Cardiac muscle cell (in vitro differentiated cells and primary cell): ENCODE measurements around the gene BMPER. TPM values are rescaled to one million over a fixed set of nuclear protein-coding genes. Genes with fewer than 3 reads are reported as not detected.

Source experiments
- DNase-seq, 2 donors: peaks; one replicate each; pipeline versions ENCODE4 v3.0.0 to v3.0.0-alpha.2; 2010 to 2017; ENCODE audit warnings: low read depth in 1 of 2, low spot score in 1 of 2
- H3K27ac ChIP-seq: fragments of 200-600 bp; sonication (generic); 2 replicates; pipeline ENCODE4 v1.5.1; 2016
- H3K27me3 ChIP-seq: fragments of 200-600 bp; sonication (generic); 2 replicates; pipeline ENCODE4 v1.6.0; 2016; ENCODE audit warnings: control low read depth
- H3K36me3 ChIP-seq: fragments of 200-600 bp; sonication (generic); 2 replicates; pipeline ENCODE4 v1.5.1; 2016; ENCODE audit warnings: control low read depth
- H3K4me1 ChIP-seq: fragments of 200-600 bp; sonication (generic); 2 replicates; pipeline ENCODE4 v1.8.1; 2017; ENCODE audit warnings: low read depth, mild to moderate bottlenecking, mixed run types
- H3K4me3 ChIP-seq: fragments of 200-600 bp; sonication (generic); 2 replicates; pipeline ENCODE4 v1.5.1; 2016; ENCODE audit warnings: mild to moderate bottlenecking
- H3K9me3 ChIP-seq: fragments of 200-600 bp; sonication (generic); 2 replicates; pipeline ENCODE4 v1.5.1; 2017; ENCODE audit warnings: low read depth, mild to moderate bottlenecking, control low read depth
- polyA plus RNA-seq: library from polyadenylated mRNA; unstranded; fragments of >200 nt; fragmentation: Nextera tagmentation; extraction: Ambion mirVana; gene quantifications from 2 replicates; pipeline ENCODE4 v1.2.1, GENCODE V29; 2016
- total RNA-seq: library from RNA; depleted of rRNA; stranded (reverse); fragments of >200 nt; gene quantifications from 2 replicates; pipeline ENCODE4 v1.2.3, GENCODE V29; 2016
- TF ChIP-seq, protein P1 (sequence below): IDR thresholded peaks from 2 replicates; pipeline ENCODE4 v1.5.1; 2012; ENCODE audit warnings: low read depth, mild to moderate bottlenecking, low read length

Gene BMPER
- total and polyA plus RNA-seq, 2 experiments from 2014 or later = 53.6 to 138 TPM

DNA sequence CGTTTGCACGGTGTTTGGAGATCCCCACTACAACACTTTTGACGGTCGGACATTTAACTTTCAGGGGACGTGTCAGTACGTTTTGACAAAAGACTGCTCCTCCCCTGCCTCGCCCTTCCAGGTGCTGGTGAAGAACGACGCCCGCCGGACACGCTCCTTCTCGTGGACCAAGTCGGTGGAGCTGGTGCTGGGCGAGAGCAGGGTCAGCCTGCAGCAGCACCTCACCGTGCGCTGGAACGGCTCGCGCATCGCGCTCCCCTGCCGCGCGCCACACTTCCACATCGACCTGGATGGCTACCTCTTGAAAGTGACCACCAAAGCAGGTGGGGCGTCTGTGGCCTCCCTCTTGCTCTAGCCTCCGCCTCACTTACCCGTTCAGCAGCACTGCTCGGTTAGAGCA, 173.5 kb downstream of the BMPER start:
- Histone ChIP-seq H3K4me3 (no peak overlapping the region), H3K4me1 (peaks cover 8% of the 10 kb centered on the region), H3K27me3 (no peaks in the 10 kb centered on the region), H3K9me3 (no peaks in the 10 kb centered on the region), H3K36me3 (peaks cover 54% of the 10 kb centered on the region), H3K27ac (peak overlapping the region; percentile 75)
- no peak for DNase-seq
- TF ChIP-seq, protein P1, sequence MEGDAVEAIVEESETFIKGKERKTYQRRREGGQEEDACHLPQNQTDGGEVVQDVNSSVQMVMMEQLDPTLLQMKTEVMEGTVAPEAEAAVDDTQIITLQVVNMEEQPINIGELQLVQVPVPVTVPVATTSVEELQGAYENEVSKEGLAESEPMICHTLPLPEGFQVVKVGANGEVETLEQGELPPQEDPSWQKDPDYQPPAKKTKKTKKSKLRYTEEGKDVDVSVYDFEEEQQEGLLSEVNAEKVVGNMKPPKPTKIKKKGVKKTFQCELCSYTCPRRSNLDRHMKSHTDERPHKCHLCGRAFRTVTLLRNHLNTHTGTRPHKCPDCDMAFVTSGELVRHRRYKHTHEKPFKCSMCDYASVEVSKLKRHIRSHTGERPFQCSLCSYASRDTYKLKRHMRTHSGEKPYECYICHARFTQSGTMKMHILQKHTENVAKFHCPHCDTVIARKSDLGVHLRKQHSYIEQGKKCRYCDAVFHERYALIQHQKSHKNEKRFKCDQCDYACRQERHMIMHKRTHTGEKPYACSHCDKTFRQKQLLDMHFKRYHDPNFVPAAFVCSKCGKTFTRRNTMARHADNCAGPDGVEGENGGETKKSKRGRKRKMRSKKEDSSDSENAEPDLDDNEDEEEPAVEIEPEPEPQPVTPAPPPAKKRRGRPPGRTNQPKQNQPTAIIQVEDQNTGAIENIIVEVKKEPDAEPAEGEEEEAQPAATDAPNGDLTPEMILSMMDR = no peak

DNA sequence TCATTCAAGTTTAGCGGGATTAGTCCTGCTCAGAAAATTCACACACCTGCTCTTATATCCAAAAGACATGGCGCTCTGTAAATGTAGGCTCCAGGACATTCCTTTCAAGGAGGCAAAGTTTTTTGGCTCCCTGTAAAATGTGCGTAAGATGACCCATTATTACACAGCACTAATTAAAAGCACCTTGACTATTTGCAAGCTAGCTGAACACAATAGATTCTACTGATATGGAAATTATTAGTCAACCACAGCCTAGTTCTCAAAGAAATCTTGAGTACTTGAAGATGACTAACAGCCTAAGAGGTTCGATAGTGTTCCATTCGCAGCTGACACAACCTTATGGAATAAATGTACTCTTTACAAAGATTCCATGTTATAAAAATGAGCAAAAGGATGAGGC, 175.2 kb downstream of the BMPER start:
- Histone ChIP-seq H3K4me3 (no peak overlapping the region), H3K27me3 (no peaks in the 10 kb centered on the region), H3K27ac (peak overlapping the region; percentile 75), H3K36me3 (peaks cover 51% of the 10 kb centered on the region), H3K4me1 (peaks cover 7% of the 10 kb centered on the region), H3K9me3 (no peaks in the 10 kb centered on the region)
- TF ChIP-seq, protein P1 = no peak
- DNase-seq = no peak

DNA sequence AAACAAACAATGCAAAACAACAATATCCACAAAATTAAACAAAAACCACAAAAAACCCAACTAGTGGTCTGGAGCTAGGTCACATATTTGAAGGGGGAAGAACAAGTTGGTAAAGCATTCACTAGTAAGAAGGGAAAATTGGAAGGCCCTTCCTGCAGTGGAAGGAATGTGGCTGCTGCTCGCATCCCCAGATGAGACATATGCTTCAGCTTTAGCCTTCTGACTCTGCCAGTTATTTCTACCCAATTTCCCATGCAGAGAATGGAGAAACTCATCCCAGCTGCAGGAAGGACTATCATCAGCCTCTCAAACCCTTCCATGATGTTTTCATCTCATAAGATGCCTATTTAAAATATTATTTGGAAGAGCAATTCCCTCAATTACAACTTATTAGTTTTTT, 176.6 kb downstream of the BMPER start:
- no peaks in the 10 kb centered on the region for H3K4me1 ChIP-seq
- H3K36me3 ChIP-seq = peaks cover 56% of the 10 kb centered on the region
- TF ChIP-seq, protein P1 = no peak
- no peaks in the 10 kb centered on the region for H3K9me3 ChIP-seq
- peak overlapping the region; percentile 24 for H3K27ac ChIP-seq
- DNase-seq = no peak
- H3K27me3 ChIP-seq = no peaks in the 10 kb centered on the region
- no peak overlapping the region for H3K4me3 ChIP-seq

DNA sequence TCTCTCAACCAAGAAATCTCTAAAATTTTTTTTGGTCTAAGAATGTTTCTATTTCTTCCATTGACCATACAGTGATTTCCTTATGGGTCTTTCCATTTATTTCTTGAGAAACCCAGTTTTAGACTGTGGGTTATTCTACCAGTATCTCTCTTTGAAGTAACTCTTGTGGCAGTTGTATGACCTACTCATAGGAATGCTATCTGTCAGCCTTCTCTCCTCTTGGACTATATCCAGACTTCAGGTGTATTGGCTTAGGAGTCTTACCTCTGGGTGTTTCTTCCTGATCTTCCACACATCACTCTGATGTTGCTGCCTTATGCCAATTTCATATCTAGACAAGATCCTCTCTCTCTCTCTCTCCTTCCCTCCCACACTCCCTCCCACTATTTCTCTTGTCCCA, 178.1 kb downstream of the BMPER start:
- TF ChIP-seq, protein P1 = no peak
- H3K4me1 ChIP-seq = no peaks in the 10 kb centered on the region
- H3K4me3 ChIP-seq = no peak overlapping the region
- no peaks in the 10 kb centered on the region for H3K9me3 ChIP-seq
- no peak overlapping the region for H3K27ac ChIP-seq
- no peaks in the 10 kb centered on the region for H3K27me3 ChIP-seq
- no peak for DNase-seq
- H3K36me3 ChIP-seq = peaks cover 59% of the 10 kb centered on the region

DNA sequence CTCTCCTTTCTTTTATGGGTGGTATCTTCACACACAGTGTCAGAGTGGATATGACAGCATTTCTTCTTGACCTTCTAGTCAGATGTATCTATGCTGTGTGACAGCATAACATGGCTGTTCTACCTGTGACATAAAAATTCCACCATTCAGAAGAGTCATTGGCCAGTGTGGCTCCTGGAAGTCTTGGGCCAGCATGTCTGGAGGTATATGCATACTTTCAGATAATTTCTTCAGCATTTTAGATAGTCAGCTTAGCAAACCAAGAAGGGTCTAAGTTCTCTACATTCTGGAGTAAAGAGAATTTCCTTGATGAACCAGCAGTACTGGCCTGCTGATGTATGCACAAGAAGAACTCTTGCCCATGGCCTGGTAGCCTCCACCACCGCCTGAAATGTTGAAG, 179.3 kb downstream of the BMPER start:
- Histone ChIP-seq H3K4me3 (no peak overlapping the region), H3K27ac (peak overlapping the region; percentile 51), H3K4me1 (no peaks in the 10 kb centered on the region), H3K9me3 (no peaks in the 10 kb centered on the region), H3K27me3 (no peaks in the 10 kb centered on the region), H3K36me3 (peaks cover 55% of the 10 kb centered on the region)
- no peak for DNase-seq
- TF ChIP-seq, protein P1 = no peak

DNA sequence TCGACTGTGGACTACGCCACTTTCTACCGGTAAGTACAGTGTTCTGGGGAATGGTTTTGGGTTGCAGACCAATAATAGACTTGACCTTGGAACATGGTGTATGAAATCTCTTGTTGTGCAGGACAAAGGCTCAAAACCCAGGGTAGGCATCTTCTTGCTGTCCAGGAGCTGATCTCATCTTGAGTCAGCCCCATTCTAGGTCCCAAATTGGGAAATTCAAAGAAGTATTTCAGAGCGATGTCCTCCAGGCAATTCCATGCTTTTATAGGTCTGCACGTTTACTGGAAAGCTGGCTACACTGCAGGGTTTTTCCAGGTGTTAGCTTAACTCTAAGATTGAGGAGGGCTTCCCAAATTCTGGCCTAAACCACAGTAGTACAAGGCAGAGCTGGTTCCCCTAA, 180.7 kb downstream of the BMPER start:
- H3K4me3 ChIP-seq = no peak overlapping the region
- no peaks in the 10 kb centered on the region for H3K9me3 ChIP-seq
- peaks cover 55% of the 10 kb centered on the region for H3K36me3 ChIP-seq
- H3K27me3 ChIP-seq = no peaks in the 10 kb centered on the region
- H3K4me1 ChIP-seq = peaks cover 9% of the 10 kb centered on the region
- TF ChIP-seq, protein P1 = no peak
- no peak for DNase-seq
- peak overlapping the region; percentile 59 for H3K27ac ChIP-seq
